Spleen (tissue), 7 donors: ENCODE data around the gene GIGYF1.
A peak's percentile ranks its signal among the peaks of the same experiment; 100 is the strongest.

Source experiments
- CTCF ChIP-seq, 11 experiments: fragments of 200-600 bp in 7 of 11; fragments of 450-650 bp in 4 of 11; sonication (generic) in 4 of 11; IDR thresholded peaks in 8 of 11; conservative IDR thresholded peaks in 3 of 11; 1 replicate in 7 of 11; 2 replicates in 4 of 11; pipeline versions ENCODE4 v1.4.0 to v1.8.0; 2016 to 2021; ENCODE audit warnings: antibody characterized with exemption in 11 of 11, inconsistent platforms in 4 of 11, mild to moderate bottlenecking in 1 of 11
- POLR2A ChIP-seq, 3 donors: fragments of 450-650 bp; IDR thresholded peaks; one replicate each; pipeline ENCODE4 v1.5.1; 2017; ENCODE audit warnings: antibody characterized with exemption in 3 of 3, mild to moderate bottlenecking in 1 of 3
- POLR2AphosphoS5 ChIP-seq, 3 donors: sonication (generic); formaldehyde crosslinking; IDR thresholded peaks; one replicate each; pipeline ENCODE4 v1.5.1; 2017; ENCODE audit warnings: antibody characterized with exemption in 3 of 3
- donor health status: DM: no; HTN: no; CAD: no; lungs with moderate emphysema.
- donor health status: DM: no; HTN: no; CAD: no.
- donor health status: DM: no; HTN: no; CAD: no.

GRCh38 chr7:100632951-100633717 lies 60.9 kb downstream of the GIGYF1 start:
- TF ChIP-seq CTCF (IDR thresholded peaks at IDR 0.05 in 8 of 11, conservative IDR thresholded peaks at IDR 0.05 in 3 of 11): peak in 8 of 11 experiments; percentile 14 to 55 (median 38)
- TF ChIP-seq POLR2A (IDR thresholded peaks at IDR 0.05): no peak
- peak; percentile 48 to 67 (median 57) for TF ChIP-seq POLR2AphosphoS5 (IDR thresholded peaks at IDR 0.05)
